HL-60 (cell line): ENCODE results near the gene RPS6KC1.

Source experiments
- CTCF ChIP-seq: IDR thresholded peaks from one replicate; pipeline ENCODE4 v1.5.1; 2011; ENCODE audit warnings: low read length, control low read depth, inconsistent platforms; ENCODE audit not compliant: insufficient read depth
- GABPA ChIP-seq: IDR thresholded peaks from 2 replicates; pipeline ENCODE4 v1.6.1; 2012; ENCODE audit warnings: low read depth
- POLR2AphosphoS5 ChIP-seq: IDR thresholded peaks from 2 replicates; pipeline ENCODE4 v1.6.1; 2012; ENCODE audit warnings: low read depth
- REST ChIP-seq: IDR thresholded peaks from 2 replicates; pipeline ENCODE4 v1.6.1; 2012; ENCODE audit warnings: low read depth; ENCODE audit not compliant: insufficient replicate concordance
- SPI1 ChIP-seq: IDR thresholded peaks from 2 replicates; pipeline ENCODE4 v1.6.1; 2012; ENCODE audit warnings: low read depth, mild to moderate bottlenecking, borderline replicate concordance

- TF ChIP-seq POLR2AphosphoS5, result no peak
- no peak for TF ChIP-seq CTCF
- TF ChIP-seq REST, result no peak
- TF ChIP-seq GABPA, result no peak
- no peak for TF ChIP-seq SPI1
Observed at GRCh38 chr1:213135572-213135971, 84.5 kb downstream of the RPS6KC1 start.
